Mononuclear cell (primary cell): Measurements from ENCODE around the gene SKIL. TPM values are rescaled to one million over a fixed set of nuclear protein-coding genes. Genes with fewer than 3 reads are reported as not detected.

Experiments
- H3K27me3 ChIP-seq: 2 replicates; pipeline ENCODE4 v1.6.0; 2011; ENCODE audit warnings: low read length, control low read depth; ENCODE audit not compliant: insufficient read depth
- H3K4me1 ChIP-seq: 2 replicates; pipeline ENCODE4 v1.5.1; 2011; ENCODE audit warnings: mild to moderate bottlenecking, low read length, control low read depth; ENCODE audit not compliant: insufficient read depth
- H3K4me3 ChIP-seq: 2 replicates; pipeline ENCODE4 v1.5.1; 2011; ENCODE audit warnings: mild to moderate bottlenecking, low read length, moderate library complexity
- H3K9me3 ChIP-seq: 2 replicates; pipeline ENCODE4 v1.5.1; 2011; ENCODE audit warnings: low read depth, mild to moderate bottlenecking, control low read depth, low read length
- total RNA-seq: library from RNA; depleted of rRNA; stranded (reverse); fragments of >200 nt; gene quantifications from one replicate; pipeline ENCODE4 v1.2.3, GENCODE V29; 2012

SKIL gene
- total RNA-seq, 1 donor: 107 TPM

- H3K27me3 ChIP-seq: peaks cover 30% of the 10 kb centered on the region
- peaks cover 10% of the 10 kb centered on the region for H3K4me1 ChIP-seq
- no peaks in the 10 kb centered on the region for H3K9me3 ChIP-seq
- H3K4me3 ChIP-seq: no peak overlapping the region
These were observed 56.7 kb downstream of the SKIL start for GRCh38 chr3:170414202-170414663.

- Histone ChIP-seq H3K27me3 (peaks cover 52% of the 10 kb centered on the region), H3K4me1 (peaks cover 16% of the 10 kb centered on the region), H3K9me3 (no peaks in the 10 kb centered on the region), H3K4me3 (no peak overlapping the region)
These were observed 59.6 kb downstream of the SKIL start for GRCh38 chr3:170417090-170417489.

- peaks cover 16% of the 10 kb centered on the region for H3K4me1 ChIP-seq
- H3K9me3 ChIP-seq: no peaks in the 10 kb centered on the region
- H3K4me3 ChIP-seq: no peak within 1 kb of the TSS
- peaks cover 52% of the 10 kb centered on the region for H3K27me3 ChIP-seq
These were observed 61.2 kb downstream of the SKIL start, which contains the start of gene CLDN11 for GRCh38 chr3:170418422-170419398. CLDN11 (plus strand) TSS chr3:170418868; CDS start chr3:170419067, 199 bp downstream.

- H3K4me1 ChIP-seq: peaks cover 16% of the 10 kb centered on the region
- H3K9me3 ChIP-seq: no peaks in the 10 kb centered on the region
- peaks cover 52% of the 10 kb centered on the region for H3K27me3 ChIP-seq
- no peak overlapping the region for H3K4me3 ChIP-seq
These were observed 62.1 kb downstream of the SKIL start for GRCh38 chr3:170419557-170420087.

GRCh38 chr3:170420307-170420821 is 62.8 kb downstream of the SKIL start:
- Histone ChIP-seq H3K4me3 (no peak overlapping the region), H3K9me3 (no peaks in the 10 kb centered on the region), H3K27me3 (peaks cover 52% of the 10 kb centered on the region), H3K4me1 (peaks cover 16% of the 10 kb centered on the region)

GRCh38 chr3:170421111-170421641 is 63.7 kb downstream of the SKIL start:
- Histone ChIP-seq H3K9me3 (no peaks in the 10 kb centered on the region), H3K4me1 (peaks cover 16% of the 10 kb centered on the region), H3K27me3 (peaks cover 52% of the 10 kb centered on the region), H3K4me3 (no peak overlapping the region)

- H3K9me3 ChIP-seq: no peaks in the 10 kb centered on the region
- H3K27me3 ChIP-seq: peaks cover 47% of the 10 kb centered on the region
- no peak overlapping the region for H3K4me3 ChIP-seq
- peaks cover 16% of the 10 kb centered on the region for H3K4me1 ChIP-seq
These were observed 64.2 kb downstream of the SKIL start for GRCh38 chr3:170421758-170422157.

GRCh38 chr3:170423001-170423615 is 65.6 kb downstream of the SKIL start:
- Histone ChIP-seq H3K4me3 (no peak overlapping the region), H3K9me3 (no peaks in the 10 kb centered on the region), H3K4me1 (peaks cover 16% of the 10 kb centered on the region), H3K27me3 (peaks cover 33% of the 10 kb centered on the region)

GRCh38 chr3:170424879-170425278 is 67.4 kb downstream of the SKIL start:
- Histone ChIP-seq H3K4me1 (peaks cover under 1% of the 10 kb centered on the region), H3K4me3 (no peak overlapping the region), H3K9me3 (no peaks in the 10 kb centered on the region), H3K27me3 (peaks cover 17% of the 10 kb centered on the region)

GRCh38 chr3:170425491-170426239 is 68.2 kb downstream of the SKIL start:
- peaks cover 11% of the 10 kb centered on the region for H3K27me3 ChIP-seq
- H3K4me1 ChIP-seq: no peaks in the 10 kb centered on the region
- H3K9me3 ChIP-seq: no peaks in the 10 kb centered on the region
- H3K4me3 ChIP-seq: no peak overlapping the region

- Histone ChIP-seq H3K9me3 (no peaks in the 10 kb centered on the region), H3K4me1 (no peaks in the 10 kb centered on the region), H3K27me3 (peaks cover 7% of the 10 kb centered on the region), H3K4me3 (no peak overlapping the region)
These were observed 68.8 kb downstream of the SKIL start for GRCh38 chr3:170426240-170426797.

GRCh38 chr3:170428095-170428494 is 70.6 kb downstream of the SKIL start:
- H3K4me3 ChIP-seq: no peak overlapping the region
- H3K4me1 ChIP-seq: no peaks in the 10 kb centered on the region
- peaks cover 3% of the 10 kb centered on the region for H3K27me3 ChIP-seq
- no peaks in the 10 kb centered on the region for H3K9me3 ChIP-seq

GRCh38 chr3:170429050-170429449 is 71.5 kb downstream of the SKIL start:
- H3K4me1 ChIP-seq: no peaks in the 10 kb centered on the region
- no peaks in the 10 kb centered on the region for H3K9me3 ChIP-seq
- H3K27me3 ChIP-seq: peaks cover 3% of the 10 kb centered on the region
- no peak overlapping the region for H3K4me3 ChIP-seq

- Histone ChIP-seq H3K4me3 (no peak overlapping the region), H3K4me1 (no peaks in the 10 kb centered on the region), H3K9me3 (no peaks in the 10 kb centered on the region), H3K27me3 (peaks cover 6% of the 10 kb centered on the region)
These were observed 73.5 kb downstream of the SKIL start for GRCh38 chr3:170431054-170431453.
